Trophoblast cell (in vitro differentiated cells and primary cell): ENCODE results near the gene PHKG2.

Source experiments
- DNase-seq, 2 donors: peaks; one replicate each; pipeline ENCODE4 v3.0.0-alpha.2; 2016
- H2AFZ ChIP-seq: 2 replicates; pipeline ENCODE4 v1.6.1; 2013; ENCODE audit warnings: low read length, moderate library complexity, mild to moderate bottlenecking; ENCODE audit not compliant: insufficient read depth, poor library complexity
- H2AK5ac ChIP-seq: 2 replicates; pipeline ENCODE4 v1.6.1; 2013; ENCODE audit warnings: mild to moderate bottlenecking, low read length
- H2BK120ac ChIP-seq: 2 replicates; pipeline ENCODE4 v1.6.1; 2013; ENCODE audit warnings: low read length, mild to moderate bottlenecking, moderate library complexity; ENCODE audit not compliant: insufficient read depth, poor library complexity
- H2BK12ac ChIP-seq: 2 replicates; pipeline ENCODE4 v1.6.1; 2013; ENCODE audit warnings: mild to moderate bottlenecking, low read length, moderate library complexity
- H2BK5ac ChIP-seq: 2 replicates; pipeline ENCODE4 v1.6.1; 2013; ENCODE audit warnings: low read length, low read depth, moderate library complexity, mild to moderate bottlenecking; ENCODE audit not compliant: poor library complexity
- H3K14ac ChIP-seq: 2 replicates; pipeline ENCODE4 v1.6.1; 2013; ENCODE audit warnings: mild to moderate bottlenecking, low read length
- H3K18ac ChIP-seq: 2 replicates; pipeline ENCODE4 v1.6.1; 2013; ENCODE audit warnings: mild to moderate bottlenecking, low read length
- H3K23ac ChIP-seq: 2 replicates; pipeline ENCODE4 v1.6.1; 2013; ENCODE audit warnings: low read length
- H3K27ac ChIP-seq: 2 replicates; pipeline ENCODE4 v1.5.1; 2013; ENCODE audit warnings: low read depth, mild to moderate bottlenecking, inconsistent platforms, low read length, moderate library complexity
- H3K27me3 ChIP-seq: 2 replicates; pipeline ENCODE4 v1.6.1; 2013; ENCODE audit warnings: inconsistent platforms, mild to moderate bottlenecking, low read length, moderate library complexity; ENCODE audit not compliant: insufficient read depth
- H3K36me3 ChIP-seq, 2 experiments: 1 replicate in 1 of 2; 2 replicates in 1 of 2; pipeline ENCODE4 v1.6.1; 2013; ENCODE audit warnings: low read length in 2 of 2, mild to moderate bottlenecking in 2 of 2, moderate library complexity in 1 of 2; ENCODE audit not compliant: insufficient read depth in 2 of 2, control insufficient read depth in 1 of 2
- H3K4ac ChIP-seq: 2 replicates; pipeline ENCODE4 v1.6.1; 2013; ENCODE audit warnings: low read depth, mild to moderate bottlenecking, low read length, moderate library complexity
- H3K4me1 ChIP-seq, 2 experiments: 1 replicate in 1 of 2; 2 replicates in 1 of 2; pipeline ENCODE4 v1.6.1; 2013; ENCODE audit warnings: low read length in 2 of 2, mild to moderate bottlenecking in 2 of 2, moderate library complexity in 1 of 2; ENCODE audit not compliant: insufficient read depth in 2 of 2, control insufficient read depth in 1 of 2
- H3K4me2 ChIP-seq: 2 replicates; pipeline ENCODE4 v1.6.1; 2013; ENCODE audit warnings: inconsistent platforms, mild to moderate bottlenecking, low read length, moderate library complexity
- H3K4me3 ChIP-seq: 2 replicates; pipeline ENCODE4 v1.5.1; 2013; ENCODE audit warnings: mild to moderate bottlenecking, low read depth, low read length, inconsistent platforms
- H3K79me1 ChIP-seq: one replicate; pipeline ENCODE4 v1.6.1; 2013; ENCODE audit warnings: low read length
- H3K79me2 ChIP-seq: 2 replicates; pipeline ENCODE4 v1.6.1; 2013; ENCODE audit warnings: low read length, mild to moderate bottlenecking; ENCODE audit not compliant: control insufficient read depth, insufficient read depth, poor library complexity
- H3K9ac ChIP-seq: 2 replicates; pipeline ENCODE4 v1.6.1; 2013; ENCODE audit warnings: mild to moderate bottlenecking, low read length
- H3K9me3 ChIP-seq: 2 replicates; pipeline ENCODE4 v1.6.1; 2013; ENCODE audit warnings: low read depth, mild to moderate bottlenecking, control low read depth, inconsistent platforms, low read length; ENCODE audit not compliant: insufficient read depth
- H4K12ac ChIP-seq: 2 replicates; pipeline ENCODE4 v1.6.1; 2013; ENCODE audit warnings: low read depth, mild to moderate bottlenecking, low read length, moderate library complexity
- H4K8ac ChIP-seq: 2 replicates; pipeline ENCODE4 v1.6.1; 2013; ENCODE audit warnings: low read depth, mild to moderate bottlenecking, low read length, moderate library complexity
- H4K91ac ChIP-seq: one replicate; pipeline ENCODE4 v1.6.1; 2013; ENCODE audit warnings: low read depth, mild to moderate bottlenecking, low read length, moderate library complexity
- WGBS: extraction: QIAGEN DNeasy Blood & Tissue Kit; methylation state at CpG from one replicate; pipeline ENCODE4 v1.1.7; 2013; ENCODE audit warnings: missing lambda C conversion rate; ENCODE audit not compliant: insufficient read length, insufficient coverage; ENCODE audit errors: extremely low coverage; 5-methylcytosine and 5-hydroxymethylcytosine counted together

Gene PHKG2

DNA sequence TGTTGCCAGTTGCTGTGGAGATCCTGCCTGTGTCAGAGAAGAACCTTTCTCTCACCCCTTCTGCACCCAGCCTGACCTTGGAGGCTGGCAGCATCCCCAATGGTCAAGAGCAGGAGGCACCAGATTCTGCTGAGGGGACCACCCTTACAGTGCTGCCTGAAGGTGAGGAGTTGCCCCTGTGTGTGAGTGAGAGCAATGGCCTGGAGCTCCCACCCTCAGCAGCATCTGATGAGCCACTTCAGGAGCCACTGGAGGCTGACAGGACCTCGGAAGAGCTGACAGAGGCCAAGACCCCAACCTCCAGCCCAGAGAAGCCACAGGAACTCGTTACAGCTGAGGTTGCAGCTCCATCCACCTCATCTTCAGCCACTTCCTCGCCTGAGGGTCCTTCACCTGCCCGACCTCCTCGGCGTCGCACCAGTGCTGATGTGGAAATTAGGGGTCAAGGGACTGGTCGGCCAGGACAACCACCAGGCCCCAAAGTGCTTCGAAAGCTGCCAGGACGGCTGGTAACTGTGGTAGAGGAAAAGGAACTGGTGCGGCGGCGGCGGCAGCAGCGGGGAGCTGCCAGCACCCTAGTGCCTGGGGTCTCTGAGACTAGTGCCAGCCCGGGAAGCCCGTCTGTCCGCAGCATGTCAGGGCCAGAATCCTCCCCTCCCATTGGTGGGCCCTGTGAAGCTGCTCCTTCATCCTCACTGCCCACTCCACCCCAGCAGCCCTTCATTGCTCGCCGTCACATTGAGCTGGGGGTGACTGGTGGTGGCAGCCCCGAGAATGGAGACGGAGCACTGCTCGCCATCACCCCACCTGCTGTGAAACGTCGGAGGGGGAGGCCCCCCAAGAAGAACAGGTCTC, 10.2 kb upstream of the PHKG2 start:
- Histone ChIP-seq H2BK12ac (no peak overlapping the region), H3K9me3 (no peaks in the 10 kb centered on the region), H4K8ac (no peak overlapping the region), H2AK5ac (no peak overlapping the region), H3K36me3 (peaks cover 59 to 62% of the 10 kb centered on the region in 2 experiments), H2AFZ (no peak overlapping the region), H3K4me1 (peaks cover 9 to 22% of the 10 kb centered on the region in 2 experiments), H3K23ac (no peak overlapping the region), H2BK5ac (no peak overlapping the region), H3K4me2 (no peak overlapping the region), H3K4ac (no peak overlapping the region), H3K14ac (no peak overlapping the region), H3K18ac (no peak overlapping the region), H3K79me1 (peaks cover 10% of the 10 kb centered on the region), H3K27me3 (no peaks in the 10 kb centered on the region), H3K4me3 (no peak overlapping the region), H3K79me2 (peaks cover 3% of the 10 kb centered on the region), H2BK120ac (no peak overlapping the region), H4K91ac (no peak overlapping the region), H3K9ac (no peak overlapping the region), H3K27ac (no peak overlapping the region), H4K12ac (no peak overlapping the region)
- DNase-seq = no peak
- no CpG with 5 or more reads among the region's 25 CpGs for WGBS

DNA sequence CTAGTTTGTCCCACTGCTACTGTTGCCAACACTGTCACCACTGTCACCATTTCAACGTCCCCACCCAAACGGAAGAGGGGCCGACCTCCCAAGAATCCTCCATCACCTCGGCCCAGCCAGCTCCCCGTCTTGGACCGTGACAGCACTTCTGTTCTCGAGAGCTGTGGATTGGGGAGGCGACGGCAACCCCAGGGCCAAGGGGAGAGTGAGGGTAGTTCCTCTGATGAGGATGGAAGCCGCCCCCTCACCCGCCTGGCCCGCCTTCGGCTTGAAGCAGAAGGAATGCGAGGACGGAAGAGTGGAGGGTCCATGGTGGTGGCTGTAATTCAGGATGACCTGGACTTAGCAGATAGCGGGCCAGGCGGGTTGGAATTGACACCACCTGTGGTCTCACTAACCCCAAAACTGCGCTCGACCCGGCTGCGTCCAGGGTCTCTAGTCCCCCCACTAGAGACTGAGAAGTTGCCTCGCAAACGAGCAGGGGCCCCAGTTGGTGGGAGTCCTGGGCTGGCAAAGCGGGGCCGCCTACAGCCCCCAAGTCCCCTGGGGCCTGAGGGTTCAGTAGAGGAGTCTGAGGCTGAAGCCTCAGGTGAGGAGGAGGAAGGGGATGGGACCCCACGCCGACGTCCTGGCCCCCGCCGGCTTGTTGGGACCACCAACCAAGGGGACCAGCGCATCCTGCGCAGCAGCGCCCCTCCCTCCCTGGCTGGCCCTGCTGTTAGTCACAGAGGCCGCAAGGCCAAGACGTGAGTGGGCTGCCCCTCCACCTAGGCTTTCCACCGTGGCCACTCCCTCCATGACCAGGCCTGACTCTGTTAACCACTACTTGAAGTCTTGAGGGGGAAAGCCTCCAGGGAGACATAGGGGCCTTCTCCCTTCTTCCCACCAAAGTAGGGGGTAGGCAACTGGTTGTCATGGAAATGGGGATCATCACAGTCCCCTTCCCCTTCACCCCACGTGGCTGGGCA, 9.0 kb upstream of the PHKG2 start:
- Histone ChIP-seq H3K4me1 (peaks cover 9 to 22% of the 10 kb centered on the region in 2 experiments), H3K14ac (no peak overlapping the region), H2BK5ac (no peak overlapping the region), H2BK120ac (no peak overlapping the region), H4K91ac (no peak overlapping the region), H2AFZ (no peak overlapping the region), H3K27ac (peak overlapping the region; percentile 48), H2BK12ac (no peak overlapping the region), H3K18ac (no peak overlapping the region), H3K36me3 (peaks cover 53 to 61% of the 10 kb centered on the region in 2 experiments), H3K4me3 (no peak overlapping the region), H3K27me3 (no peaks in the 10 kb centered on the region), H3K4me2 (no peak overlapping the region), H3K9ac (no peak overlapping the region), H4K8ac (no peak overlapping the region), H3K79me2 (peaks cover 3% of the 10 kb centered on the region), H3K9me3 (no peaks in the 10 kb centered on the region), H3K79me1 (peaks cover 10% of the 10 kb centered on the region), H3K23ac (no peak overlapping the region), H2AK5ac (no peak overlapping the region), H4K12ac (no peak overlapping the region), H3K4ac (no peak overlapping the region)
- no CpG with 5 or more reads among the region's 37 CpGs for WGBS
- no peak for DNase-seq

DNA sequence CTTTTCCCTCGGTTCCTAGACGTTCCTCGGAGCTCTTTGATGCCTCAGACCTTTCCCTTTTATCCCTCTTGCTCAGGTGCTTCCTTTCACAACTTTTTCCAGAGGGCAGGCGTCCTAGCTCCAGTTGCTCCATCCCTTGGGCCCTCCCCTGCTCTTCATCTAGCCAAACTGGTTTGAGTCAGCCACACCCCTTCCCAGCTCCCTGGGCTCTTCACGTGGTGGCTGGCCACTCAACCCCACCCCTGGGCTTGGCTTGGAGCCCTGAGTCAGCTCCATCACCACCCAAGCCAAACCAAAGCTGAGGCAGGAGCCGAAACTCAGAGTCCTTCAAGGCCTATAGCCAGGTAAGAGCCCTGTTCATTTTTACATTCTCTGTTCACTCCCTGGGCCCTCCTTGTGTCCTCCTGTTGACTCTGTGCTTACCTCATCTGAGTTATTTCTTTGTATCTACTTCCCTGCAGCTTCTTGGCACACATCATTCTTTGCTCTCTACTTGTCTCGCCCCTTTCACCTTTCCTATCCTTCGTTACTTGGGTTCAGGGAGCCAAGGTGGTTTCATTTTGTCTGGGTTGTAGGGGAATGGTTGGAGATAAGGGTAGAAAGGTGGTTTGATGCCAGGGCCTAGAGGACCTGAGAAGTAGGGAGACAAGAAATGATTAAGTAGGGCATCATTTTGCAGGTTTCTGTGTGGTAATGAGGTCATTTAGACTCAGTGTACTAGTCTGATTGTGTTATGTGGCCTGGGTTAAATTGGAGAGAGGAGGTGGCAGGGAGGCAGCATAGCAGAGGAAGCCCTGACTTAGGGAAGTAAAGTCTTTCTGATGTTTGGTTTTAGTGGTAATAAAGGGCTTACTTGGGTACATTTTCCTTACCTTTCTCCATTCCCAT, 7.6 kb upstream of the PHKG2 start:
- Histone ChIP-seq H4K8ac (peak overlapping the region; percentile 20), H3K23ac (no peak overlapping the region), H3K4me3 (peak overlapping the region; percentile 50), H3K79me1 (peaks cover 10% of the 10 kb centered on the region), H3K27me3 (no peaks in the 10 kb centered on the region), H3K4ac (peak overlapping the region; percentile 60), H3K4me1 (peaks cover 9 to 22% of the 10 kb centered on the region in 2 experiments), H3K79me2 (peaks cover 3% of the 10 kb centered on the region), H2AK5ac (peak overlapping the region; percentile 82), H3K36me3 (peaks cover 50 to 62% of the 10 kb centered on the region in 2 experiments), H2BK120ac (peak overlapping the region; percentile 27), H2BK12ac (peak overlapping the region; percentile 21), H3K27ac (peak overlapping the region; percentile 79), H2BK5ac (peak overlapping the region; percentile 68), H2AFZ (no peak overlapping the region), H4K12ac (no peak overlapping the region), H3K18ac (peak overlapping the region; percentile 31), H4K91ac (peak overlapping the region; percentile 92), H3K9ac (peak overlapping the region; percentile 70), H3K14ac (peak overlapping the region; percentile 48), H3K4me2 (peak overlapping the region; percentile 78), H3K9me3 (no peaks in the 10 kb centered on the region)
- peak; percentile 97 to 98 for DNase-seq
- WGBS = no CpG with 5 or more reads among the region's 8 CpGs
